ENCODE measurements around the gene CRHR1.

The CRHR1 gene

DNA sequence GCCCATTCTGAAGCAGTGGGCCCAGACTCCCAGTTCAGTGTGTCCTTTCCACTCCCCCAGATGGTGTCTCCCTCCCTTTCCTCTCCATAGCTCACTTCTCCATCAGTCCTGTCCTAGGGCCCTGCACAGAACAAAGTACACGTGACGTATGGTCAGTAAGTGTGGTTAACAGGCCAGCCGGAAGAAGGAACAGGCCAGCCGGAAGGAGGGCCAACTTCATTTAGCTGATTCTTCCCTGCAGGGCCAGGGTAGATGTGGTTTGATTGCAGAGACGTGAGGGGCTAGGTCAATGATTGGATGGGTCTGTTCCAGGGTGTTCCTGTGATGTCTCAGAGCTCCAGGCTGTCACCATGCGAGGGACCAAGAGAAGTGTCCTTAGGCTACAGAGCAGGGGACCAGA, 31.6 kb downstream of the CRHR1 start:
- no peak overlapping the region for H3K27ac ChIP-seq (ENCODE audit: low read length)

GRCh38 chr17:45818041-45818440, 33.9 kb downstream of the CRHR1 start:
- Histone ChIP-seq H3K27me3 (ENCODE audit: insufficient read depth, low read length) (peaks cover 5% of the 10 kb centered on the region), H3K4me1 (ENCODE audit: insufficient read depth, low read length) (no peaks in the 10 kb centered on the region), H3K36me3 (ENCODE audit: insufficient read depth, low read depth, low read length) (no peaks in the 10 kb centered on the region), H3K27ac (ENCODE audit: low read length) (no peak overlapping the region), H3K9me3 (ENCODE audit: insufficient read depth, low read depth, low read length) (no peaks in the 10 kb centered on the region), H3K4me3 (ENCODE audit: low read length) (no peak overlapping the region), H3K9ac (ENCODE audit: low read depth, low read length) (no peak overlapping the region)

More for the DNA sequence above, 31.6 kb downstream of the CRHR1 start:
- H3K9me3 ChIP-seq (ENCODE audit: insufficient read depth, low read depth, low read length), result no peaks in the 10 kb centered on the region
- H3K9ac ChIP-seq (ENCODE audit: low read depth, low read length), result no peak overlapping the region
- H3K27me3 ChIP-seq (ENCODE audit: insufficient read depth, low read length), result peaks cover 5% of the 10 kb centered on the region
- H3K4me1 ChIP-seq (ENCODE audit: insufficient read depth, low read length), result no peaks in the 10 kb centered on the region
- H3K4me3 ChIP-seq (ENCODE audit: low read length), result no peak overlapping the region
- H3K36me3 ChIP-seq (ENCODE audit: insufficient read depth, low read depth, low read length), result no peaks in the 10 kb centered on the region

- no peak overlapping the region for H3K9ac ChIP-seq (ENCODE audit: low read depth, low read length)
- no peaks in the 10 kb centered on the region for H3K36me3 ChIP-seq (ENCODE audit: insufficient read depth, low read depth, low read length)
- H3K4me3 ChIP-seq (ENCODE audit: low read length), result no peak overlapping the region
- no peak overlapping the region for H3K27ac ChIP-seq (ENCODE audit: low read length)
- peaks cover 2% of the 10 kb centered on the region for H3K27me3 ChIP-seq (ENCODE audit: insufficient read depth, low read length)
- H3K9me3 ChIP-seq (ENCODE audit: insufficient read depth, low read depth, low read length), result no peaks in the 10 kb centered on the region
- H3K4me1 ChIP-seq (ENCODE audit: insufficient read depth, low read length), result no peaks in the 10 kb centered on the region
Observed at GRCh38 chr17:45818699-45819098, 34.6 kb downstream of the CRHR1 start.

DNA sequence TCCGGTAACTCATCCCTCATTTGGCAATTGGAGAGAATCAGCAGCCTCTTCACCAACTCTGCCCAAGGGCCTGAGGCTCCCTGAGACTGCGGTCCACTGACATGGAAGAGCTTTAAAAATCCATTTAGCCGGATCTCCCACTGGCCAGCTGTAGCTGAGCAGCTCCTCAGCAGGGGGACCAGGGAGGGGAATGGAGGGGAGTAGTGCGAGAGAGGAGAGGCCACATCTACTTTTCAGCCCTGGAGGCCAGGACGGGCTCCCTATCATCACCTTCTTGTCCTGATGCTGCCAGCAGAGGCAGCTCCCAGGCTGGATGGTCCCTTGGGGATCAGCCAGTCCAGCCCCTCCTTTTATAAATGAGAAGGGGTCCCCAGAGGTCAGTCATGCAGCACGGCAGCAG, 35.5 kb downstream of the CRHR1 start:
- Histone ChIP-seq H3K4me3 (ENCODE audit: low read length) (no peak overlapping the region), H3K4me1 (ENCODE audit: insufficient read depth, low read length) (no peaks in the 10 kb centered on the region), H3K27ac (ENCODE audit: low read length) (no peak overlapping the region), H3K36me3 (ENCODE audit: insufficient read depth, low read depth, low read length) (no peaks in the 10 kb centered on the region), H3K27me3 (ENCODE audit: insufficient read depth, low read length) (no peaks in the 10 kb centered on the region), H3K9me3 (ENCODE audit: insufficient read depth, low read depth, low read length) (no peaks in the 10 kb centered on the region), H3K9ac (ENCODE audit: low read depth, low read length) (no peak overlapping the region)

GRCh38 chr17:45820052-45820780, 36.1 kb downstream of the CRHR1 start:
- no peaks in the 10 kb centered on the region for H3K9me3 ChIP-seq (ENCODE audit: insufficient read depth, low read depth, low read length)
- no peak overlapping the region for H3K9ac ChIP-seq (ENCODE audit: low read depth, low read length)
- no peak overlapping the region for H3K4me3 ChIP-seq (ENCODE audit: low read length)
- H3K27me3 ChIP-seq (ENCODE audit: insufficient read depth, low read length), result no peaks in the 10 kb centered on the region
- H3K27ac ChIP-seq (ENCODE audit: low read length), result no peak overlapping the region
- H3K4me1 ChIP-seq (ENCODE audit: insufficient read depth, low read length), result no peaks in the 10 kb centered on the region
- no peaks in the 10 kb centered on the region for H3K36me3 ChIP-seq (ENCODE audit: insufficient read depth, low read depth, low read length)

DNA sequence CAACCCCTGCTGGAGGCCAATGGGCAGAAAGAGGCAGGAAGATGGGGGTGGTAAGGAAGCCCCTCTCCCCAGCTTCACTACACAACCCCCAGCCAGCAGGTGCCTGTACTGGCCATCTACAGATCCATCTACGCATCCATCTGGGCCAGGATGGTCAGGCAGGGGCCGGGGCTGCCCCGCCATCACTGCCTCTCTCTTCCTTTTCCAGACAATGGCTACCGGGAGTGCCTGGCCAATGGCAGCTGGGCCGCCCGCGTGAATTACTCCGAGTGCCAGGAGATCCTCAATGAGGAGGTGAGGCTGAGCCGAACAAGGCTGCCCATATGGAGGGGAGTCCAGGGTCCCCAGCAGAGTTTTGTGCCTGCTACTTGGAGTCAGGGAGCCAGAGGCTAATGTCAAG, 37.0 kb downstream of the CRHR1 start:
- Histone ChIP-seq H3K27ac (ENCODE audit: low read length) (no peak overlapping the region), H3K27me3 (ENCODE audit: insufficient read depth, low read length) (no peaks in the 10 kb centered on the region), H3K4me1 (ENCODE audit: insufficient read depth, low read length) (no peaks in the 10 kb centered on the region), H3K9me3 (ENCODE audit: insufficient read depth, low read depth, low read length) (no peaks in the 10 kb centered on the region), H3K9ac (ENCODE audit: low read depth, low read length) (no peak overlapping the region), H3K36me3 (ENCODE audit: insufficient read depth, low read depth, low read length) (no peaks in the 10 kb centered on the region), H3K4me3 (ENCODE audit: low read length) (no peak overlapping the region)

DNA sequence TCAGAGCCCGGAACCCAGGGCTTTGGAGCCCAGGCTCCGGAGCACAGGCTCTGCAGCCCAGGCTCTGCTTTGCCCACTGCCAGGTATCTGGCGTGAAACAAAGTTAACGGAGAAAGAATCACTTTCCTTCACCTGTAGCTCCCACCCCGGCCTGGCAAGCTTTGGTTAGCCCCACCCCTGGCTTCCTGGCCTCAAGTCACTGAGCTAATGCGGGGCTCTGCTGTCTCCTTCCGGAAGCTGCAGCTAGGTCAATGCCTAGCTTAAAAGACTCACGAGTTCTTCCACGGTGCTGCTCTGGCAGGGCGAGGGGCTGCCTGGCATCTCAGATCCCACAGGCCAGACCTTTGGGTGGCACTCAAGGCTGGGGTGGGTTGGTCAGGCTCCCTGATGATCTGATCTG, 39.5 kb downstream of the CRHR1 start:
- Histone ChIP-seq H3K27ac (ENCODE audit: low read length) (no peak overlapping the region), H3K9ac (ENCODE audit: low read depth, low read length) (no peak overlapping the region), H3K4me3 (ENCODE audit: low read length) (no peak overlapping the region), H3K4me1 (ENCODE audit: insufficient read depth, low read length) (no peaks in the 10 kb centered on the region), H3K9me3 (ENCODE audit: insufficient read depth, low read depth, low read length) (no peaks in the 10 kb centered on the region), H3K27me3 (ENCODE audit: insufficient read depth, low read length) (no peaks in the 10 kb centered on the region), H3K36me3 (ENCODE audit: insufficient read depth, low read depth, low read length) (no peaks in the 10 kb centered on the region)

DNA sequence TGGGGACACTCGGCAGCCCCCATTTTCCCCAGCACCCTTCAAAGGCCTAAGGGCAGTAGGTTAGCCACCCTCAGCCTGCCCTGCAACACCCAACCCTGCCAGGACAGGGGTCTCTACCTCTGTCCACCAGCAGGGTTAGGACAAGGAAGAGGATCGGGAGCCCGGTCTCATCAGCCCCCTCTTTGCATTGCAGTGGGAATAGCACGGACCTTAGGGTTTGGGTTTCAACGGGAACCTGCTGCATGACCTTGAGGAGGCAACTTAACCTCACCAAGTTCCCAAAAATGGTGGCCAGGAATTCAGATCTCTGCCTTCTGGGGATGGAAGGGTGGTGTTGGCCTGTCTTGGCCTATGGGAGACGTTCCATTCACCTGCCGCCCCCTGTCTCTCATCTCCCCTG, 40.4 kb downstream of the CRHR1 start:
- no peak overlapping the region for H3K4me3 ChIP-seq (ENCODE audit: low read length)
- no peaks in the 10 kb centered on the region for H3K27me3 ChIP-seq (ENCODE audit: insufficient read depth, low read length)
- H3K4me1 ChIP-seq (ENCODE audit: insufficient read depth, low read length), result no peaks in the 10 kb centered on the region

GRCh38 chr17:45824901-45825492, 40.9 kb downstream of the CRHR1 start:
- Histone ChIP-seq H3K4me1 (ENCODE audit: insufficient read depth, low read length) (no peaks in the 10 kb centered on the region), H3K9me3 (ENCODE audit: insufficient read depth, low read depth, low read length) (no peaks in the 10 kb centered on the region), H3K9ac (ENCODE audit: low read depth, low read length) (no peak overlapping the region), H3K4me3 (ENCODE audit: low read length) (no peak overlapping the region), H3K36me3 (ENCODE audit: insufficient read depth, low read depth, low read length) (no peaks in the 10 kb centered on the region), H3K27ac (ENCODE audit: low read length) (no peak overlapping the region), H3K27me3 (ENCODE audit: insufficient read depth, low read length) (no peaks in the 10 kb centered on the region)

More for the DNA sequence above, 40.4 kb downstream of the CRHR1 start:
- Histone ChIP-seq H3K27ac (ENCODE audit: low read length) (no peak overlapping the region), H3K9me3 (ENCODE audit: insufficient read depth, low read depth, low read length) (no peaks in the 10 kb centered on the region), H3K36me3 (ENCODE audit: insufficient read depth, low read depth, low read length) (no peaks in the 10 kb centered on the region), H3K9ac (ENCODE audit: low read depth, low read length) (no peak overlapping the region)

- H3K4me1 ChIP-seq (ENCODE audit: insufficient read depth, low read length), result no peaks in the 10 kb centered on the region
- H3K4me3 ChIP-seq (ENCODE audit: low read length), result no peak overlapping the region
- no peak overlapping the region for H3K9ac ChIP-seq (ENCODE audit: low read depth, low read length)
- no peaks in the 10 kb centered on the region for H3K36me3 ChIP-seq (ENCODE audit: insufficient read depth, low read depth, low read length)
- H3K27me3 ChIP-seq (ENCODE audit: insufficient read depth, low read length), result no peaks in the 10 kb centered on the region
- H3K27ac ChIP-seq (ENCODE audit: low read length), result no peak overlapping the region
- H3K9me3 ChIP-seq (ENCODE audit: insufficient read depth, low read depth, low read length), result no peaks in the 10 kb centered on the region
Observed at GRCh38 chr17:45825792-45826191, 41.7 kb downstream of the CRHR1 start.

- no peaks in the 10 kb centered on the region for H3K27me3 ChIP-seq (ENCODE audit: insufficient read depth, low read length)
- no peak overlapping the region for H3K27ac ChIP-seq (ENCODE audit: low read length)
- no peaks in the 10 kb centered on the region for H3K4me1 ChIP-seq (ENCODE audit: insufficient read depth, low read length)
- H3K9ac ChIP-seq (ENCODE audit: low read depth, low read length), result no peak overlapping the region
- no peak overlapping the region for H3K4me3 ChIP-seq (ENCODE audit: low read length)
- H3K9me3 ChIP-seq (ENCODE audit: insufficient read depth, low read depth, low read length), result no peaks in the 10 kb centered on the region
- no peaks in the 10 kb centered on the region for H3K36me3 ChIP-seq (ENCODE audit: insufficient read depth, low read depth, low read length)
Observed at GRCh38 chr17:45826919-45827588, 42.9 kb downstream of the CRHR1 start.

DNA sequence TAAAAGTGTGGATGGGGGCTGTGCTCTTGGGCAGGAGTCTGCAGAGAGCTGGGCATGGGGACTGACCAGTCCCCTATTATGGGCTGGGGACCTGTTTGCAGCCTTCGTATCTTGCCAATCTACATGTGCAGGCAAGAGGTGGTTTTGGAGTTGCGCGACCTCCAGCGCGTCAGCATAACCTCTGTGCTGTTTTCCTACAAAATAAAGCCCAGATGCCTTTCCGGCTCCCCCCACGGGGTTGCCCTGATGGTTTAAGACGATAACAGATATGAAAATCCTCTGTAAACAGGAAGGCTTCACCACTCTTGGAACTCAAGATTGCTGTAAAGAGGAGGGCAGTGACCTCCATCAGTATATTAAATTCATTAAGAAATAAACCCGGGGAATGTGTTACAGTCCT, 44.1 kb downstream of the CRHR1 start:
- no peak overlapping the region for H3K4me3 ChIP-seq (ENCODE audit: low read length)
- H3K4me1 ChIP-seq (ENCODE audit: insufficient read depth, low read length), result no peaks in the 10 kb centered on the region
- no peak overlapping the region for H3K9ac ChIP-seq (ENCODE audit: low read depth, low read length)
- H3K27me3 ChIP-seq (ENCODE audit: insufficient read depth, low read length), result no peaks in the 10 kb centered on the region
- no peaks in the 10 kb centered on the region for H3K36me3 ChIP-seq (ENCODE audit: insufficient read depth, low read depth, low read length)
- H3K9me3 ChIP-seq (ENCODE audit: insufficient read depth, low read depth, low read length), result no peaks in the 10 kb centered on the region
- no peak overlapping the region for H3K27ac ChIP-seq (ENCODE audit: low read length)

Data from iPS-20b (cell line).